HEK293 (cell line): ENCODE data around the gene YWHAB.

Source experiments
- CTCF ChIA-PET: fragments of 350-600 bp; formaldehyde crosslinking; extraction: SDS; loops from one replicate; lab custom pipeline; 2021; ENCODE audit warnings: antibody characterized with exemption; lab: Yijun Ruan, JAX
- POLR2A ChIA-PET: fragments of 300-600 bp; formaldehyde crosslinking; extraction: SDS; loops from one replicate; lab custom pipeline; 2020; ENCODE audit warnings: antibody characterized with exemption, inconsistent platforms; lab: Yijun Ruan, JAX
- H3K27ac ChIP-seq: fragments of 200-500 bp; sonication (Bioruptor generic); 2 replicates; pipeline ENCODE4 v1.5.1; 2014; ENCODE audit warnings: low read depth, low read length, control low read depth, inconsistent platforms; ENCODE audit errors: extremely low read depth
- H3K36me3 ChIP-seq, 2 experiments: fragments of 200-500 bp in 1 of 2; sonication (Bioruptor generic) in 1 of 2; 1 replicate in 1 of 2; 2 replicates in 1 of 2; pipeline ENCODE4 v1.5.1; 2014 to 2017; ENCODE audit warnings: inconsistent platforms in 2 of 2, low read length in 2 of 2; ENCODE audit not compliant: control insufficient read depth in 2 of 2, insufficient read depth in 1 of 2
- H3K4me1 ChIP-seq: fragments of 200-500 bp; sonication (Bioruptor generic); 2 replicates; pipeline ENCODE4 v1.5.1; 2014; ENCODE audit warnings: mild to moderate bottlenecking, low read length, inconsistent platforms; ENCODE audit not compliant: control insufficient read depth, insufficient read depth
- H3K4me3 ChIP-seq: 2 replicates; pipeline ENCODE4 v1.5.1; 2011; ENCODE audit warnings: low read depth, mild to moderate bottlenecking, control low read depth, low read length, moderate library complexity
- H3K9me3 ChIP-seq: fragments of 200-500 bp; sonication (Bioruptor generic); 2 replicates; pipeline ENCODE4 v1.5.1; 2014; ENCODE audit warnings: low read depth, low read length, inconsistent platforms; ENCODE audit not compliant: control insufficient read depth, insufficient read depth
- BCL11A ChIP-seq: fragments of 450-650 bp; formaldehyde crosslinking; IDR thresholded peaks from 2 replicates; pipeline ENCODE4 v1.5.1; 2016; ENCODE audit warnings: low read depth, missing biosample characterization, missing genetic modification characterization
- HOXC10 ChIP-seq: sonication (generic); formaldehyde crosslinking; IDR thresholded peaks from 2 replicates; pipeline ENCODE4 v1.8.1; 2023; ENCODE audit warnings: mild to moderate bottlenecking, missing genetic modification reagents
- IKZF3 ChIP-seq: fragments of 450-650 bp; IDR thresholded peaks from 2 replicates; pipeline ENCODE4 v1.5.0; 2018; ENCODE audit warnings: missing biosample characterization, mild to moderate bottlenecking, missing genetic modification characterization, moderate library complexity
- KLF16 ChIP-seq: fragments of 450-650 bp; formaldehyde crosslinking; IDR thresholded peaks from 2 replicates; pipeline ENCODE4 v1.5.1; 2017; ENCODE audit warnings: missing biosample characterization, missing genetic modification characterization
- KLF9 ChIP-seq: fragments of 450-650 bp; formaldehyde crosslinking; IDR thresholded peaks from 2 replicates; pipeline ENCODE4 v1.5.1; 2016; ENCODE audit warnings: missing biosample characterization, missing genetic modification characterization, low read depth
- PBX3 ChIP-seq: sonication (generic); formaldehyde crosslinking; IDR thresholded peaks from 2 replicates; pipeline ENCODE4 v1.8.1; 2022; ENCODE audit warnings: mild to moderate bottlenecking, moderate library complexity, missing genetic modification reagents
- PRDM1 ChIP-seq: fragments of 450-650 bp; formaldehyde crosslinking; IDR thresholded peaks from 2 replicates; pipeline ENCODE4; 2016; ENCODE audit warnings: missing biosample characterization, missing genetic modification characterization
- PRDM10 ChIP-seq: fragments of 450-650 bp; formaldehyde crosslinking; IDR thresholded peaks from 2 replicates; pipeline ENCODE4 v1.5.1; 2016; ENCODE audit warnings: missing biosample characterization, missing genetic modification characterization
- SALL2 ChIP-seq: fragments of 450-650 bp; formaldehyde crosslinking; IDR thresholded peaks from 2 replicates; pipeline ENCODE4 v1.5.0; 2017; ENCODE audit warnings: missing biosample characterization, mild to moderate bottlenecking, missing genetic modification characterization, borderline replicate concordance
- YY2 ChIP-seq: fragments of 450-650 bp; formaldehyde crosslinking; IDR thresholded peaks from 2 replicates; pipeline ENCODE4 v1.5.1; 2016; ENCODE audit warnings: missing biosample characterization, missing genetic modification characterization
- ZFP3 ChIP-seq: fragments of 450-650 bp; formaldehyde crosslinking; IDR thresholded peaks from 2 replicates; pipeline ENCODE4 v1.5.1; 2016; ENCODE audit warnings: low read depth, missing biosample characterization, missing genetic modification characterization
- ZIC2 ChIP-seq: fragments of 450-650 bp; formaldehyde crosslinking; IDR thresholded peaks from 2 replicates; pipeline ENCODE4 v1.5.1; 2016; ENCODE audit warnings: missing biosample characterization, missing genetic modification characterization
- ZNF223 ChIP-seq: fragments of 450-650 bp; formaldehyde crosslinking; IDR thresholded peaks from 2 replicates; pipeline ENCODE4 v1.5.1; 2016; ENCODE audit warnings: missing biosample characterization, missing genetic modification characterization
- ZNF24 ChIP-seq: fragments of 450-650 bp; formaldehyde crosslinking; IDR thresholded peaks from 2 replicates; pipeline ENCODE4 v1.5.1; 2016; ENCODE audit warnings: missing biosample characterization, missing genetic modification characterization
- ZNF394 ChIP-seq: fragments of 450-650 bp; formaldehyde crosslinking; IDR thresholded peaks from 2 replicates; pipeline ENCODE4 v1.5.1; 2016; ENCODE audit warnings: missing biosample characterization, missing genetic modification characterization, mild to moderate bottlenecking, moderate library complexity, borderline replicate concordance
- ZNF398 ChIP-seq: fragments of 450-650 bp; formaldehyde crosslinking; IDR thresholded peaks from 2 replicates; pipeline ENCODE4 v1.5.1; 2017; ENCODE audit warnings: missing biosample characterization, missing genetic modification characterization
- ZNF530 ChIP-seq: fragments of 450-650 bp; formaldehyde crosslinking; IDR thresholded peaks from 2 replicates; pipeline ENCODE4 v1.5.1; 2016; ENCODE audit warnings: low read depth, missing biosample characterization, missing genetic modification characterization
- ZNF558 ChIP-seq: fragments of 450-650 bp; formaldehyde crosslinking; IDR thresholded peaks from 2 replicates; pipeline ENCODE4 v1.5.1; 2016; ENCODE audit warnings: missing biosample characterization, missing genetic modification characterization
- ZNF600 ChIP-seq: fragments of 450-650 bp; formaldehyde crosslinking; IDR thresholded peaks from 2 replicates; pipeline ENCODE4 v1.5.1; 2016; ENCODE audit warnings: missing biosample characterization, missing genetic modification characterization
- TF ChIP-seq, protein P1 (sequence below): fragments of 450-650 bp; formaldehyde crosslinking; IDR thresholded peaks from 2 replicates; pipeline ENCODE4 v1.5.1; 2016; ENCODE audit warnings: missing biosample characterization, missing genetic modification characterization
- TF ChIP-seq, protein P2 (sequence below): fragments of 450-650 bp; formaldehyde crosslinking; IDR thresholded peaks from 2 replicates; pipeline ENCODE4 v1.5.1; 2017; ENCODE audit warnings: missing biosample characterization, missing genetic modification characterization
- TF ChIP-seq, protein P3 (sequence below): fragments of 450-650 bp; formaldehyde crosslinking; IDR thresholded peaks from 2 replicates; pipeline ENCODE4 v1.5.1; 2016; ENCODE audit warnings: missing biosample characterization, missing genetic modification characterization

The YWHAB gene

DNA sequence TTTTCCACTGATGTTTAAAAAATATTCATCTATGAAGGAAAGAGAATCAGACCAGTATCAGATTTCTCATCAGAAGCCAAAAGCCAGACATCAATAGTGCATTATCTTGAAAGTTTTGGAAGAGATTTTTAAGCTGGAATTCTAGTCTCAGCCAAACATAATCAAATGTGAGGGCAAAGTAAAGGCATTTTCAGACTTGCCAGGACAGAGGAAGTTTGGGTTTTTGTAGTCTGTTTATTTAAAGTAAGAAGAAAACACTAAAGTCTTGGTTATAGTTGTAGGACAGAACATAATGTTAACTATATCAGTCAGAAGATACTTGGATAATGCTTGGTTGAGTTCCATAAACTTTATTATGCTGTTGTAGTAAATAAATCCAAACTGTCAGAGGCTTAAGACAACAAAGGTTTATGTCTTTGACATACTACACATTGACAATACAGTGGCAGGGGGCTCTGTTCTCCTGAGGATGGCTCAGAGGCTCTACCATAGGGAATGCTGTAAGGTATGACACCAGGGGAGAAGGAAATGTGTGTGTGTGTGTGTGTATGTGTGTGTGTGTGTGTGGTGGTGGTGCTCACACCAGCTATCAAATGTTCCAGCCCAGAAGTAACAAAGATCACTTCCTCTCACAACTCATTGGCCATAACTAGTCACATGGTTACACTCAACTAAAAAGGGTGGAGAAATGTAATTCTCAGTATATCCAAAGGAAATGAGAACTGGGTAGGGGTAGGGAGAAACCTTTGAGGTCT lies 26.7 kb upstream of the YWHAB start:
- CTCF ChIA-PET = no interaction called here
- Histone ChIP-seq H3K4me1 (no peaks in the 10 kb centered on the region), H3K4me3 (no peak overlapping the region), H3K36me3 (no peaks in the 10 kb centered on the region), H3K9me3 (no peaks in the 10 kb centered on the region), H3K27ac (no peak overlapping the region)
- POLR2A ChIA-PET = interaction anchor here (1.0 kb wide), 1 partner anchor 13 kb away, joined by 3 read pairs; no protein-coding TSS in a partner anchor
- TF ChIP-seq ZNF394 (tag by site-specific recombination) (no peak), ZNF600 (no peak), PRDM10 (peak; percentile 66; the same call in 1 of the 2 replicates), KLF9 (tag by site-specific recombination) (no peak), PBX3 (CRISPR knock-in tag) (no peak), ZNF398 (tag by site-specific recombination) (peak; percentile 47; the same call in 1 of the 2 replicates), ZNF530 (no peak), IKZF3 (tag by site-specific recombination) (no peak), KLF16 (tag by site-specific recombination) (0 out of 2 replicates have a peak, but pooled peaks have one; percentile 27), ZNF558 (tag by site-specific recombination) (no peak)
- TF ChIP-seq, protein P1, sequence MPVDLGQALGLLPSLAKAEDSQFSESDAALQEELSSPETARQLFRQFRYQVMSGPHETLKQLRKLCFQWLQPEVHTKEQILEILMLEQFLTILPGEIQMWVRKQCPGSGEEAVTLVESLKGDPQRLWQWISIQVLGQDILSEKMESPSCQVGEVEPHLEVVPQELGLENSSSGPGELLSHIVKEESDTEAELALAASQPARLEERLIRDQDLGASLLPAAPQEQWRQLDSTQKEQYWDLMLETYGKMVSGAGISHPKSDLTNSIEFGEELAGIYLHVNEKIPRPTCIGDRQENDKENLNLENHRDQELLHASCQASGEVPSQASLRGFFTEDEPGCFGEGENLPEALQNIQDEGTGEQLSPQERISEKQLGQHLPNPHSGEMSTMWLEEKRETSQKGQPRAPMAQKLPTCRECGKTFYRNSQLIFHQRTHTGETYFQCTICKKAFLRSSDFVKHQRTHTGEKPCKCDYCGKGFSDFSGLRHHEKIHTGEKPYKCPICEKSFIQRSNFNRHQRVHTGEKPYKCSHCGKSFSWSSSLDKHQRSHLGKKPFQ (tag by site-specific recombination) = peak; percentile 80
- TF ChIP-seq, protein P2, sequence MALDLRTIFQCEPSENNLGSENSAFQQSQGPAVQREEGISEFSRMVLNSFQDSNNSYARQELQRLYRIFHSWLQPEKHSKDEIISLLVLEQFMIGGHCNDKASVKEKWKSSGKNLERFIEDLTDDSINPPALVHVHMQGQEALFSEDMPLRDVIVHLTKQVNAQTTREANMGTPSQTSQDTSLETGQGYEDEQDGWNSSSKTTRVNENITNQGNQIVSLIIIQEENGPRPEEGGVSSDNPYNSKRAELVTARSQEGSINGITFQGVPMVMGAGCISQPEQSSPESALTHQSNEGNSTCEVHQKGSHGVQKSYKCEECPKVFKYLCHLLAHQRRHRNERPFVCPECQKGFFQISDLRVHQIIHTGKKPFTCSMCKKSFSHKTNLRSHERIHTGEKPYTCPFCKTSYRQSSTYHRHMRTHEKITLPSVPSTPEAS (tag by site-specific recombination) = peak; percentile 28; the same call in 1 of the 2 replicates

GRCh38 chr20:44861531-44862006 lies 23.9 kb upstream of the YWHAB start:
- CTCF ChIA-PET = interaction anchor here (0.6 to 4.1 kb wide), 5 partner anchors 16 to 645 kb away, joined by 3 to 26 read pairs (median 4); no protein-coding TSS in a partner anchor
- POLR2A ChIA-PET = no interaction called here
- TF ChIP-seq ZFP3 (tag by site-specific recombination) (no peak), PRDM1 (tag by site-specific recombination) (no peak), YY2 (tag by site-specific recombination) (no peak), ZIC2 (tag by site-specific recombination) (peak; percentile 46), ZNF600 (peak; percentile 4; the same call in 1 of the 2 replicates), BCL11A (tag by site-specific recombination) (no peak), HOXC10 (no peak), ZNF24 (tag by site-specific recombination) (no peak), SALL2 (tag by site-specific recombination) (no peak), ZNF223 (tag by site-specific recombination) (no peak)
- TF ChIP-seq, protein P3, sequence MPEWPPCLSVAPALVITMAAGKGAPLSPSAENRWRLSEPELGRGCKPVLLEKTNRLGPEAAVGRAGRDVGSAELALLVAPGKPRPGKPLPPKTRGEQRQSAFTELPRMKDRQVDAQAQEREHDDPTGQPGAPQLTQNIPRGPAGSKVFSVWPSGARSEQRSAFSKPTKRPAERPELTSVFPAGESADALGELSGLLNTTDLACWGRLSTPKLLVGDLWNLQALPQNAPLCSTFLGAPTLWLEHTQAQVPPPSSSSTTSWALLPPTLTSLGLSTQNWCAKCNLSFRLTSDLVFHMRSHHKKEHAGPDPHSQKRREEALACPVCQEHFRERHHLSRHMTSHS = no peak
- Histone ChIP-seq H3K4me3 (no peak overlapping the region), H3K4me1 (no peaks in the 10 kb centered on the region), H3K9me3 (no peaks in the 10 kb centered on the region), H3K36me3 (no peaks in the 10 kb centered on the region), H3K27ac (peak overlapping the region; percentile 24; the same call in 1 of the 2 replicates)
